PC-3 (cell line): ENCODE measurements around the gene DNTT.

Experiments
- EZH2 ChIP-seq: fragments of 300-600 bp; sonication (generic); IDR thresholded peaks from one replicate; pipeline ENCODE4 v1.6.1; 2017; ENCODE audit warnings: antibody characterized with exemption, mild to moderate bottlenecking, low read length; ENCODE audit not compliant: unreplicated experiment
- EZH2phosphoT487 ChIP-seq: fragments of 300-600 bp; sonication (generic); IDR thresholded peaks from 2 replicates; pipeline ENCODE4 v1.6.1; 2018; ENCODE audit warnings: mild to moderate bottlenecking, antibody characterized with exemption, low read length, borderline replicate concordance
- TF ChIP-seq, protein P1 (sequence below): fragments of 300-600 bp; sonication (generic); conservative IDR thresholded peaks from 2 replicates; pipeline ENCODE4 v1.5.1; 2017; ENCODE audit warnings: antibody characterized with exemption, low read depth, mild to moderate bottlenecking, low read length

DNA sequence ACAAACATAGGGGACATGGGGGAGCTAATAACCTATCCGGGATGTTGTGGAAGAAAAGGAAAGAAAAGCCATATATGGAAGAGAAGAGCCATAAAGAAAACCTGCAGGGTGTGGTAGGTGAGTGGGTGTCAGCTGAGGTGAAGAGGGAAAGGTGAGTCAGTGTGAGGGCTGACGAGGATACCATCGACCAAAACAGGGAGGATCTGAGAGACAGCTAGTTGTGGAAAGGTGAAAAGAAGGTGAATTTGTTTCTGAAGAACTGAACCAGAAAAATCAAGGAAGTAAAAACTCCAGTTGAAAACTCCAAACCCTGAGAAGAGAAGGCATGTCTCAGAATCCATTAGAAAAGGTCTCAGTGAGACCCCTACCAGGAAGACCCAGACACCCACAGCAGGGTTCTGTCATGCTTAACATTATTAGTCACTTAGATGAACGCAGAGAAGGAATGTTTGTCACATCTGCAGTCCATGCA is 37.0 kb upstream of the DNTT start:
- TF ChIP-seq, protein P1, sequence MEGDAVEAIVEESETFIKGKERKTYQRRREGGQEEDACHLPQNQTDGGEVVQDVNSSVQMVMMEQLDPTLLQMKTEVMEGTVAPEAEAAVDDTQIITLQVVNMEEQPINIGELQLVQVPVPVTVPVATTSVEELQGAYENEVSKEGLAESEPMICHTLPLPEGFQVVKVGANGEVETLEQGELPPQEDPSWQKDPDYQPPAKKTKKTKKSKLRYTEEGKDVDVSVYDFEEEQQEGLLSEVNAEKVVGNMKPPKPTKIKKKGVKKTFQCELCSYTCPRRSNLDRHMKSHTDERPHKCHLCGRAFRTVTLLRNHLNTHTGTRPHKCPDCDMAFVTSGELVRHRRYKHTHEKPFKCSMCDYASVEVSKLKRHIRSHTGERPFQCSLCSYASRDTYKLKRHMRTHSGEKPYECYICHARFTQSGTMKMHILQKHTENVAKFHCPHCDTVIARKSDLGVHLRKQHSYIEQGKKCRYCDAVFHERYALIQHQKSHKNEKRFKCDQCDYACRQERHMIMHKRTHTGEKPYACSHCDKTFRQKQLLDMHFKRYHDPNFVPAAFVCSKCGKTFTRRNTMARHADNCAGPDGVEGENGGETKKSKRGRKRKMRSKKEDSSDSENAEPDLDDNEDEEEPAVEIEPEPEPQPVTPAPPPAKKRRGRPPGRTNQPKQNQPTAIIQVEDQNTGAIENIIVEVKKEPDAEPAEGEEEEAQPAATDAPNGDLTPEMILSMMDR: no peak
- TF ChIP-seq EZH2phosphoT487 (no peak), EZH2 (no peak)
